K562 (cell line): ENCODE measurements around the gene ATPAF2. TPM values are rescaled to one million over a fixed set of nuclear protein-coding genes. Genes with fewer than 3 reads are reported as not detected.

Source experiments
- BCOR ChIP-seq: fragments of 450-650 bp; IDR thresholded peaks from 2 replicates; pipeline ENCODE4 v1.6.1; 2016
- CBX1 ChIP-seq: sonication (generic); IDR thresholded peaks from 2 replicates; pipeline ENCODE4 v1.6.1; 2016; ENCODE audit warnings: antibody characterized with exemption, low read depth, mild to moderate bottlenecking
- CHAMP1 ChIP-seq: fragments of 450-650 bp; IDR thresholded peaks from 2 replicates; pipeline ENCODE4 v1.6.1; 2016; ENCODE audit warnings: mild to moderate bottlenecking
- CSDE1 ChIP-seq, 2 experiments: fragments of 450-650 bp; IDR thresholded peaks; 2 replicates each; pipeline ENCODE4 v1.6.1; 2016; ENCODE audit warnings: mild to moderate bottlenecking in 1 of 2
- ELK3 ChIP-seq: fragments of 450-650 bp; formaldehyde crosslinking; IDR thresholded peaks from 2 replicates; pipeline ENCODE4 v1.4.0; 2020; ENCODE audit warnings: mild to moderate bottlenecking
- GTF3C2 ChIP-seq: IDR thresholded peaks from 3 replicates; pipeline ENCODE4 v1.6.1; 2011; ENCODE audit warnings: borderline replicate concordance, mild to moderate bottlenecking, moderate library complexity; ENCODE audit not compliant: insufficient read length; ENCODE audit errors: extremely low read depth
- IFI16 ChIP-seq: fragments of 250-450 bp; sonication (Bioruptor Pico); IDR thresholded peaks from 2 replicates; pipeline ENCODE4 v2.1.2; 2022; ENCODE audit warnings: mild to moderate bottlenecking, inconsistent platforms
- MECOM ChIP-seq: fragments of 250-450 bp; sonication (Bioruptor Pico); IDR thresholded peaks from 2 replicates; pipeline ENCODE4 v1.8.0; 2022; ENCODE audit warnings: inconsistent platforms
- MED1 ChIP-seq: sonication (generic); formaldehyde crosslinking; IDR thresholded peaks from 2 replicates; pipeline ENCODE4 v1.8.1; 2023; ENCODE audit warnings: missing genetic modification reagents, borderline replicate concordance
- POLR3A ChIP-seq: IDR thresholded peaks from 2 replicates; pipeline ENCODE4 v1.6.1; 2011; ENCODE audit warnings: borderline replicate concordance, mild to moderate bottlenecking, moderate library complexity; ENCODE audit not compliant: insufficient read length, insufficient read depth; ENCODE audit errors: extremely low read depth
- SNRNP70 ChIP-seq: fragments of 200-400 bp; formaldehyde crosslinking; optimal IDR thresholded peaks from 2 replicates; pipeline ENCODE3; 2017; ENCODE audit warnings: low read depth, low read length
- SOX6 ChIP-seq: fragments of 450-650 bp; IDR thresholded peaks from 2 replicates; pipeline ENCODE4 v1.6.1; 2014; ENCODE audit warnings: mild to moderate bottlenecking
- TFE3 ChIP-seq: fragments of 450-650 bp; formaldehyde crosslinking; IDR thresholded peaks from 2 replicates; pipeline ENCODE4 v1.4.0; 2020; ENCODE audit warnings: mild to moderate bottlenecking, mixed read lengths
- ZBTB5 ChIP-seq: fragments of 450-650 bp; IDR thresholded peaks from 2 replicates; pipeline ENCODE4 v1.6.1; 2017; ENCODE audit warnings: antibody characterized with exemption
- ZC3H11A ChIP-seq: IDR thresholded peaks from 2 replicates; pipeline ENCODE4 v1.6.1; 2012; ENCODE audit warnings: low read depth, low read length, improper control_type of control experiment
- ZNF184 ChIP-seq: sonication (generic); formaldehyde crosslinking; IDR thresholded peaks from 2 replicates; pipeline ENCODE4 v1.5.0; 2020; ENCODE audit warnings: missing genetic modification reagents
- polyA plus RNA-seq, 8 experiments: library from polyadenylated mRNA; depleted of rRNA in 4 of 8; stranded (reverse) in 5 of 8; unstranded in 3 of 8; fragments of >200 nt; fragmentation: Nextera tagmentation in 2 of 8; fragmentation: Illumina TruSeq in 1 of 8; extraction: Ambion mirVana in 2 of 8; extraction: Trizol in 1 of 8; gene quantifications; 2 replicates each; pipeline versions ENCODE4 v1.2.1 to v1.2.3, GENCODE V29; 2011 to 2014; ENCODE audit warnings: inconsistent platforms in 1 of 8, missing spikeins in 1 of 8
- total RNA-seq, 7 experiments: library from RNA; depleted of rRNA in 6 of 7; stranded (reverse); fragments of >200 nt in 6 of 7; fragmentation: Illumina TruSeq in 2 of 7; extraction: Trizol in 2 of 7; gene quantifications; 2 replicates each; pipeline versions ENCODE4 v1.2.1 to v1.2.3, GENCODE V29; 2011 to 2021; ENCODE audit warnings: low replicate concordance in 1 of 7

Gene ATPAF2
- total and polyA plus RNA-seq, 9 of the 15 experiments (the other 6 are each of a cell fraction or from before 2014, with no cell fraction given), result 2.1 to 19.2 (median 11.3) TPM

GRCh38 chr17:17978481-17979424, 60.2 kb downstream of the ATPAF2 start (continued):
- TF ChIP-seq POLR3A (no peak), ELK3 (CRISPR knock-in tag) (no peak), CHAMP1 (no peak), MECOM (no peak), ZC3H11A (no peak), GTF3C2 (no peak), CBX1 (no peak), CSDE1 (IDR thresholded peaks at IDR 0.05) (no peak), IFI16 (CRISPR knock-in tag) (no peak), SNRNP70 (no peak), ZNF184 (no peak), ZBTB5 (no peak), TFE3 (CRISPR knock-in tag) (no peak), SOX6 (no peak), BCOR (peak; percentile 64), MED1 (CRISPR knock-in tag) (no peak)
